ENCODE results near the gene GSTT4.
A peak's percentile ranks its signal among the peaks of the same experiment; 100 is the strongest.
"Not testable (repeated sequence)": the region's sequence is repeated elsewhere in the genome, so short reads cannot be mapped to it uniquely, and the experiment has no call there.

The GSTT4 gene

GRCh38 chr22:23986538-23987178 lies 18.6 kb downstream of the GSTT4 start:
- DNase-seq (ENCODE audit: low spot score) = not testable (repeated sequence)

GRCh38 chr22:23986089-23986488 lies 19.2 kb downstream of the GSTT4 start:
- DNase-seq (ENCODE audit: low spot score) = not testable (repeated sequence)

GRCh38 chr22:23984430-23984829 lies 20.8 kb downstream of the GSTT4 start:
- peak; percentile 41 for DNase-seq (ENCODE audit: low spot score)

GRCh38 chr22:23980567-23980966 lies 24.7 kb downstream of the GSTT4 start:
- DNase-seq (ENCODE audit: low spot score) = not testable (repeated sequence)

- DNase-seq (ENCODE audit: low spot score) = not testable (repeated sequence)
Observed at GRCh38 chr22:23979557-23980240, 25.6 kb downstream of the GSTT4 start, which contains the start of gene GSTT2. GSTT2 (plus strand) TSS chr22:23980134.

- not testable (repeated sequence) for DNase-seq (ENCODE audit: low spot score)
Observed at GRCh38 chr22:23977304-23977703, 27.9 kb downstream of the GSTT4 start.

GRCh38 chr22:23974836-23975352 lies 30.4 kb downstream of the GSTT4 start:
- DNase-seq (ENCODE audit: low spot score) = not testable (repeated sequence)

GRCh38 chr22:23974345-23974744 lies 30.9 kb downstream of the GSTT4 start, which contains the start of gene DDT:
DDT (minus strand) TSS chr22:23974441; CDS start chr22:23974414, 27 bp downstream.
- not testable (repeated sequence) for DNase-seq (ENCODE audit: low spot score)

GRCh38 chr22:23971927-23972326 lies 33.3 kb downstream of the GSTT4 start:
- DNase-seq (ENCODE audit: low spot score) = not testable (repeated sequence)

- DNase-seq (ENCODE audit: low spot score) = no peak
Observed at GRCh38 chr22:23970816-23971486, 34.3 kb downstream of the GSTT4 start.

- no peak for DNase-seq (ENCODE audit: low spot score)
Observed at GRCh38 chr22:23970201-23970641, 35.0 kb downstream of the GSTT4 start.

GRCh38 chr22:23969071-23969470 lies 36.2 kb downstream of the GSTT4 start:
- DNase-seq (ENCODE audit: low spot score) = no peak

- not testable (repeated sequence) for DNase-seq (ENCODE audit: low spot score)
Observed at GRCh38 chr22:23966568-23966967, 38.7 kb downstream of the GSTT4 start, which contains the start of gene DDTL. DDTL (plus strand) TSS chr22:23966888; CDS start chr22:23966915, 27 bp downstream.

GRCh38 chr22:23966094-23966493 lies 39.2 kb downstream of the GSTT4 start:
- not testable (repeated sequence) for DNase-seq (ENCODE audit: low spot score)

GRCh38 chr22:23961084-23961771 lies 44.0 kb downstream of the GSTT4 start, which contains the start of gene GSTT2B:
GSTT2B (minus strand) TSS chr22:23961195; CDS start chr22:23961131, 64 bp downstream.
- not testable (repeated sequence) for DNase-seq (ENCODE audit: low spot score)

GRCh38 chr22:23956301-23956900 lies 48.9 kb downstream of the GSTT4 start:
- DNase-seq (ENCODE audit: low spot score) = peak; percentile 47

GRCh38 chr22:23955886-23956285 lies 49.4 kb downstream of the GSTT4 start:
- not testable (repeated sequence) for DNase-seq (ENCODE audit: low spot score)

GRCh38 chr22:23954991-23955305 lies 50.3 kb downstream of the GSTT4 start:
- not testable (repeated sequence) for DNase-seq (ENCODE audit: low spot score)

- not testable (repeated sequence) for DNase-seq (ENCODE audit: low spot score)
Observed at GRCh38 chr22:23954193-23954990, 50.9 kb downstream of the GSTT4 start.

- DNase-seq (ENCODE audit: low spot score) = not testable (repeated sequence)
Observed at GRCh38 chr22:23953485-23953884, 51.8 kb downstream of the GSTT4 start.

All from RKO (cell line).